Kidney (tissue), 14 donors: ENCODE results near the gene RAP2C. TPM values are rescaled to one million over a fixed set of nuclear protein-coding genes. Genes with fewer than 3 reads are reported as not detected.

Experiments
- DNase-seq, 5 donors: peaks; one replicate each; pipeline ENCODE4 v3.0.0-alpha.2; 2013 to 2020
- FAIRE-seq: peaks from 2 replicates; lab custom pipeline; 2012; peaks lifted over from hg19 to GRCh38; lab: Jason Lieb, UNC
- H3K27ac ChIP-seq, 2 donors: one replicate each; pipeline ENCODE4 v1.7.0; 2013; ENCODE audit warnings: low read depth in 2 of 2, low read length in 2 of 2, inconsistent platforms in 1 of 2
- H3K27me3 ChIP-seq: one replicate; pipeline ENCODE4 v1.7.1; 2013; ENCODE audit warnings: low read length, inconsistent platforms; ENCODE audit not compliant: control insufficient read depth, insufficient read depth
- H3K36me3 ChIP-seq, 3 donors: one replicate each; pipeline versions ENCODE4 v1.7.0 to v1.7.1; 2013; ENCODE audit warnings: low read length in 3 of 3, control low read depth in 1 of 3, inconsistent platforms in 1 of 3; ENCODE audit not compliant: insufficient read depth in 3 of 3, control insufficient read depth in 2 of 3
- H3K4me1 ChIP-seq, 3 donors: one replicate each; pipeline versions ENCODE4 v1.7.0 to v1.7.1; 2013; ENCODE audit warnings: low read length in 3 of 3, inconsistent platforms in 1 of 3, low read depth in 1 of 3; ENCODE audit not compliant: control insufficient read depth in 2 of 3, insufficient read depth in 2 of 3
- H3K4me3 ChIP-seq, 3 donors: one replicate each; pipeline versions ENCODE4 v1.7.0 to v1.8.1; 2013; ENCODE audit warnings: low read length in 3 of 3, control low read depth in 1 of 3, inconsistent platforms in 1 of 3
- H3K9ac ChIP-seq, 3 donors: one replicate each; pipeline versions ENCODE4 v1.7.0 to v1.7.1; 2013; ENCODE audit warnings: low read length in 3 of 3, control low read depth in 1 of 3, inconsistent platforms in 1 of 3
- H3K9me3 ChIP-seq, 3 donors: one replicate each; pipeline versions ENCODE4 v1.7.0 to v1.7.1; 2013; ENCODE audit warnings: low read length in 3 of 3, control low read depth in 1 of 3, inconsistent platforms in 1 of 3; ENCODE audit not compliant: control insufficient read depth in 2 of 3, insufficient read depth in 1 of 3
- CTCF ChIP-seq: IDR thresholded peaks from 3 replicates; pipeline ENCODE4 v1.5.1; 2012; ENCODE audit warnings: mild to moderate bottlenecking, moderate library complexity, borderline replicate concordance; ENCODE audit not compliant: insufficient read depth; ENCODE audit errors: extremely low read depth
- intact Hi-C: fragments of 100-400 bp; cut with DNase I; formaldehyde crosslinking; loops from one replicate; pipeline ENCODE4 v1.11.1; 2022
- polyA plus RNA-seq: library from polyadenylated mRNA; stranded (reverse); fragments of 350-450 nt; fragmentation: Illumina TruSeq; extraction: RNeasy Lipid Tissue Mini Kit (QIAGEN cat#74804); gene quantifications from one replicate; pipeline ENCODE4 v1.2.3, GENCODE V29; 2014; ENCODE audit warnings: low read depth, low replicate concordance; ENCODE audit not compliant: insufficient read depth
- total RNA-seq: library from RNA; stranded (reverse); fragmentation: NEBNext Ultra II Directional; extraction: Animal tissue kit (Norgen Biotek cat#: 25700); gene quantifications from one replicate; pipeline ENCODE4 v1.2.1, GENCODE V29; 2021
- donor health status: control.
- donor health status: control.
- donor health status: control.
- donor health status: control.
- donor health status: control.
- donor health status: DM: yes; HTN: yes; CAD: no.
- donor health status: Normal renal cell carcinoma (clear cell type).

The RAP2C gene
- total and polyA plus RNA-seq, 2 donors from 2014 or later = 14.2 to 22.8 TPM

GRCh38 chrX:132226169-132226568, 6.9 kb upstream of the RAP2C start:
- no peaks in the 10 kb centered on the region for H3K9me3 ChIP-seq
- no peak for TF ChIP-seq CTCF
- H3K27ac ChIP-seq = no peak overlapping the region
- peak in 2 of 5 donors; percentile 12 to 16 for DNase-seq
- H3K9ac ChIP-seq = no peak overlapping the region
- H3K4me1 ChIP-seq = peaks cover 0 to 4% (median 0%) of the 10 kb centered on the region in 3 donors
- peak; percentile 91 for FAIRE-seq
- H3K4me3 ChIP-seq = no peak overlapping the region
- H3K36me3 ChIP-seq = no peaks in the 10 kb centered on the region
- intact Hi-C loops = no loop called here
- peaks cover 5% of the 10 kb centered on the region for H3K27me3 ChIP-seq

- Histone ChIP-seq H3K4me3 (peak overlapping the region; percentile 61 to 84 (median 82)), H3K27ac (peak overlapping the region; percentile 85 to 88), H3K36me3 (no peaks in the 10 kb centered on the region), H3K9me3 (no peaks in the 10 kb centered on the region), H3K4me1 (peaks cover 0 to 4% (median 4%) of the 10 kb centered on the region in 3 donors), H3K9ac (peak overlapping the region; percentile 43 to 88 (median 57)), H3K27me3 (no peaks in the 10 kb centered on the region)
- no peak for TF ChIP-seq CTCF
- DNase-seq (peak; percentile 85 to 93 (median 91)), FAIRE-seq (no peak)
- intact Hi-C loops = no loop called here
Measured at GRCh38 chrX:132218100-132218812, 991 bp downstream of the RAP2C start.

- H3K4me3 ChIP-seq = peak overlapping the region; percentile 87 to 89 (median 88)
- H3K27me3 ChIP-seq = no peaks in the 10 kb centered on the region
- H3K4me1 ChIP-seq = peaks cover 0 to 6% (median 4%) of the 10 kb centered on the region in 3 donors
- DNase-seq = peak; percentile 76 to 92 (median 86)
- H3K27ac ChIP-seq = peak overlapping the region; percentile 89 to 90
- no peaks in the 10 kb centered on the region for H3K36me3 ChIP-seq
- H3K9ac ChIP-seq = peak overlapping the region; percentile 55 to 87 (median 79)
- no peak for FAIRE-seq
- intact Hi-C loops = no loop called here
- no peak for TF ChIP-seq CTCF
- no peaks in the 10 kb centered on the region for H3K9me3 ChIP-seq
Measured at GRCh38 chrX:132217203-132218073, 1.8 kb downstream of the RAP2C start.
